Endothelial cell of umbilical vein (primary cell): ENCODE data around the gene CD164L2.

Source experiments
- EZH2 ChIP-seq: IDR thresholded peaks from 2 replicates; pipeline ENCODE4 v1.6.1; 2012; ENCODE audit warnings: borderline replicate concordance, low read depth, mild to moderate bottlenecking, moderate library complexity, low read length, inconsistent platforms; ENCODE audit not compliant: severe bottlenecking
- FOS ChIP-seq: IDR thresholded peaks from 2 replicates; pipeline ENCODE4 v1.6.1; 2011; ENCODE audit warnings: mild to moderate bottlenecking, low read length, moderate library complexity, borderline replicate concordance; ENCODE audit not compliant: insufficient read depth
- JUN ChIP-seq: IDR thresholded peaks from 2 replicates; pipeline ENCODE4 v1.6.1; 2011; ENCODE audit warnings: borderline replicate concordance, low read depth; ENCODE audit not compliant: insufficient read length, insufficient read depth
- POLR2A ChIP-seq: IDR thresholded peaks from 2 replicates; pipeline ENCODE4 v1.6.1; 2012; ENCODE audit warnings: low read depth, mild to moderate bottlenecking, control low read depth, low read length
- POLR2AphosphoS5 ChIP-seq: IDR thresholded peaks from 2 replicates; pipeline ENCODE4 v1.6.1; 2012; ENCODE audit warnings: low read depth, mild to moderate bottlenecking, control low read depth, low read length, moderate library complexity; ENCODE audit not compliant: insufficient read depth
- TF ChIP-seq, protein P1 (sequence below), 2 donors: IDR thresholded peaks; 1 replicate in 1 of 2; 2 replicates in 1 of 2; pipeline ENCODE4 v1.5.1; 2011; ENCODE audit warnings: low read length in 2 of 2, mild to moderate bottlenecking in 2 of 2, moderate library complexity in 2 of 2, control low read depth in 1 of 2, inconsistent platforms in 1 of 2, low read depth in 1 of 2; ENCODE audit not compliant: insufficient read depth in 1 of 2; ENCODE audit errors: extremely low read depth in 1 of 2

DNA sequence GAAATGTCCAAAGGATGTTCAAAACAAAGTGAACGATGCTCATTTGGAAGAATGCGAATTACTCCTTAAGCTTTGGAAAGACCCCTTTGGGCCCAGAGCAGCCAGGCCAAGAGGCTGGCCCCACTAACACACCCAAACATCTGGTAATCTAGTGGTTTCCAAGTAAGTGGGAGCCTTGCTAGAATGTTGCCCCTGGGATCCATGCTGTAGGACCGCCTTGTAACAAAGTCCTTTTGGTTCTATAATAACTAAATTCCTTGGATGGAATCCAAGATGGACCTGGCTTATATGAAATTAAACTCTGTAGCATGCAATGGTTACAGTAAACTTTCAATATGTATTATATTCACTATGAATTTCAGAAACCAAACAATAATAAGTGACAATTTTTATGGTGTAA lies 34.6 kb upstream of the CD164L2 start:
- TF ChIP-seq, protein P1, sequence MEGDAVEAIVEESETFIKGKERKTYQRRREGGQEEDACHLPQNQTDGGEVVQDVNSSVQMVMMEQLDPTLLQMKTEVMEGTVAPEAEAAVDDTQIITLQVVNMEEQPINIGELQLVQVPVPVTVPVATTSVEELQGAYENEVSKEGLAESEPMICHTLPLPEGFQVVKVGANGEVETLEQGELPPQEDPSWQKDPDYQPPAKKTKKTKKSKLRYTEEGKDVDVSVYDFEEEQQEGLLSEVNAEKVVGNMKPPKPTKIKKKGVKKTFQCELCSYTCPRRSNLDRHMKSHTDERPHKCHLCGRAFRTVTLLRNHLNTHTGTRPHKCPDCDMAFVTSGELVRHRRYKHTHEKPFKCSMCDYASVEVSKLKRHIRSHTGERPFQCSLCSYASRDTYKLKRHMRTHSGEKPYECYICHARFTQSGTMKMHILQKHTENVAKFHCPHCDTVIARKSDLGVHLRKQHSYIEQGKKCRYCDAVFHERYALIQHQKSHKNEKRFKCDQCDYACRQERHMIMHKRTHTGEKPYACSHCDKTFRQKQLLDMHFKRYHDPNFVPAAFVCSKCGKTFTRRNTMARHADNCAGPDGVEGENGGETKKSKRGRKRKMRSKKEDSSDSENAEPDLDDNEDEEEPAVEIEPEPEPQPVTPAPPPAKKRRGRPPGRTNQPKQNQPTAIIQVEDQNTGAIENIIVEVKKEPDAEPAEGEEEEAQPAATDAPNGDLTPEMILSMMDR (IDR thresholded peaks at IDR 0.05; ENCODE audit: extremely low read depth in 1 of 2, insufficient read depth in 1 of 2, low read depth in 1 of 2, low read length in 2 of 2), result no peak
- TF ChIP-seq POLR2AphosphoS5 (no peak), POLR2A (no peak), FOS (no peak), EZH2 (no peak), JUN (no peak)
